Activated B cell treated with CpG ODN at 0.5 μM for 24 hours (primary cell): ENCODE results near the gene IYD. TPM values are rescaled to one million over a fixed set of nuclear protein-coding genes. Genes with fewer than 3 reads are reported as not detected.

Source experiments
- ATAC-seq: fragments of 200-7000 bp; cut with Tn5 transposase; one replicate; pipeline ENCODE4 v1.10.0; 2021; ENCODE audit warnings: low read depth, mild to moderate bottlenecking, moderate library complexity
- CTCF ChIA-PET: fragments of 350-600 bp; sonication (Branson Sonifier 250); formaldehyde crosslinking; loops from one replicate; lab custom pipeline; 2021; ENCODE audit warnings: antibody characterized with exemption; lab: Charles Lee
- POLR2A ChIA-PET: fragments of 350-600 bp; sonication (Branson Sonifier 250); formaldehyde crosslinking; loops from one replicate; lab custom pipeline; 2021; ENCODE audit warnings: antibody characterized with exemption; lab: Charles Lee
- DNase-seq: peaks from one replicate; pipeline ENCODE4 v3.0.0; 2022
- H3K27ac Mint-ChIP-seq: one replicate; pipeline ENCODE4 v1.8.0; 2020; ENCODE audit warnings: mixed read lengths
- H3K27me3 Mint-ChIP-seq: one replicate; pipeline ENCODE4 v1.8.0; 2021; ENCODE audit warnings: mixed read lengths
- H3K36me3 Mint-ChIP-seq: one replicate; pipeline ENCODE4 v1.8.0; 2021; ENCODE audit warnings: low read depth, mixed read lengths
- H3K4me1 Mint-ChIP-seq: one replicate; pipeline ENCODE4 v1.8.0; 2021; ENCODE audit warnings: mixed read lengths
- H3K4me3 Mint-ChIP-seq: one replicate; pipeline ENCODE4 v1.8.0; 2020; ENCODE audit warnings: mild to moderate bottlenecking, mixed read lengths
- H3K9me3 Mint-ChIP-seq: one replicate; pipeline ENCODE4 v1.8.0; 2020; ENCODE audit warnings: mixed read lengths
- intact Hi-C: fragments of 100-400 bp; cut with micrococcal nuclease; formaldehyde crosslinking; loops from one replicate; pipeline ENCODE4 v1.15.1; 2024
- total RNA-seq: library from RNA; stranded (reverse); gene quantifications from 2 replicates; pipeline ENCODE4 v1.2.3, GENCODE V29; 2022
- TF ChIP-seq, protein P1 (sequence below): fragments of 200-600 bp; IDR thresholded peaks from one replicate; pipeline ENCODE4 v1.8.0; 2022; ENCODE audit warnings: antibody characterized with exemption, mild to moderate bottlenecking

Gene IYD
- total RNA-seq, 1 donor from 2014 or later = not detected

DNA sequence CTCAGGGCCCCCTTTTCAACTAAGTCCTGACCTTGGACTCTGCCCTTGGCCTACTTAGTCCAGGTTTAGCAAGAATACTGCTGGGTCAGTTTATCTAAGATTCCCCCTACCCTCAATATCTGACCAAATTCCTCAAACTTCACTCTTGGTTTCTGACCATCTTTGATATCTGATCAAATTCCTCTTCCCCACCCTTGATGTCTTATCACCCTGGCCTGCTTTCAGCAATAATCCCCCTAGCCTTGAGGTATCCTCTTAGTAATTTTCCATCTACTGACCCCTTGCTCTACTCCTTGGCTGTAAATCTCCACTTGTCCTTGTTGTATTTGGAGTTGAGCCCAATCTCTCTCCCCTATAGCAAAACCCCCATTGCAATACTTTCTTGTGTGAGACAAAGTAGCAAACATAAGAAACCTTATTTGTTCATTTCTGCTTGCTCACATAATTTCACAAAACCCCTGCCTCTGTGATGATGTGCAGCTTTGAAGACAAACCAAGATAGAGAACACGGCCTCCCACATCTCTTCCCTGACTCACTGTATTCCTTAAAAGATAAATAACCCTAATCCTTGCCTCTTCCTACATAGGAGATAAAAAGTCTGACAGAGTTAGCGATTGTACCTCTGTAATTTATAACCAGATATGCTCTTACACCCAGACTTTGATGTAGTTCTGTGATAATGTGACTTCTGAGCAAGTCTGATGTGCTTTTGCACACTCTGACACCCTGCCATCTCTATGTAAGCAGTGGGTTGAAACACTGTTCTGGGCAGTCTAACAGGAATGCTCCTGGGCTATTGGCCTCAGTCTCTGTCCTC, 13.8 kb upstream of the IYD start:
- Mint-ChIP-seq H3K4me3 (no peak overlapping the region), H3K27ac (no peak overlapping the region), H3K36me3 (no peaks in the 10 kb centered on the region), H3K9me3 (no peaks in the 10 kb centered on the region), H3K4me1 (no peaks in the 10 kb centered on the region), H3K27me3 (peaks cover 2% of the 10 kb centered on the region)
- no peak for ATAC-seq
- TF ChIP-seq, protein P1, sequence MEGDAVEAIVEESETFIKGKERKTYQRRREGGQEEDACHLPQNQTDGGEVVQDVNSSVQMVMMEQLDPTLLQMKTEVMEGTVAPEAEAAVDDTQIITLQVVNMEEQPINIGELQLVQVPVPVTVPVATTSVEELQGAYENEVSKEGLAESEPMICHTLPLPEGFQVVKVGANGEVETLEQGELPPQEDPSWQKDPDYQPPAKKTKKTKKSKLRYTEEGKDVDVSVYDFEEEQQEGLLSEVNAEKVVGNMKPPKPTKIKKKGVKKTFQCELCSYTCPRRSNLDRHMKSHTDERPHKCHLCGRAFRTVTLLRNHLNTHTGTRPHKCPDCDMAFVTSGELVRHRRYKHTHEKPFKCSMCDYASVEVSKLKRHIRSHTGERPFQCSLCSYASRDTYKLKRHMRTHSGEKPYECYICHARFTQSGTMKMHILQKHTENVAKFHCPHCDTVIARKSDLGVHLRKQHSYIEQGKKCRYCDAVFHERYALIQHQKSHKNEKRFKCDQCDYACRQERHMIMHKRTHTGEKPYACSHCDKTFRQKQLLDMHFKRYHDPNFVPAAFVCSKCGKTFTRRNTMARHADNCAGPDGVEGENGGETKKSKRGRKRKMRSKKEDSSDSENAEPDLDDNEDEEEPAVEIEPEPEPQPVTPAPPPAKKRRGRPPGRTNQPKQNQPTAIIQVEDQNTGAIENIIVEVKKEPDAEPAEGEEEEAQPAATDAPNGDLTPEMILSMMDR = no peak
- ChIA-PET CTCF (no interaction called here), POLR2A (no interaction called here)
- intact Hi-C loops = no loop called here
- no peak for DNase-seq

- TF ChIP-seq, protein P1 = no peak
- intact Hi-C loops = no loop called here
- POLR2A ChIA-PET = no interaction called here
- no peak for DNase-seq
- Mint-ChIP-seq H3K4me1 (no peaks in the 10 kb centered on the region), H3K36me3 (no peaks in the 10 kb centered on the region), H3K27me3 (peaks cover 7% of the 10 kb centered on the region), H3K4me3 (no peak overlapping the region), H3K9me3 (no peaks in the 10 kb centered on the region), H3K27ac (no peak overlapping the region)
- CTCF ChIA-PET = no interaction called here
- ATAC-seq = no peak
Observed at GRCh38 chr6:150355932-150356331, 12.9 kb upstream of the IYD start.

DNA sequence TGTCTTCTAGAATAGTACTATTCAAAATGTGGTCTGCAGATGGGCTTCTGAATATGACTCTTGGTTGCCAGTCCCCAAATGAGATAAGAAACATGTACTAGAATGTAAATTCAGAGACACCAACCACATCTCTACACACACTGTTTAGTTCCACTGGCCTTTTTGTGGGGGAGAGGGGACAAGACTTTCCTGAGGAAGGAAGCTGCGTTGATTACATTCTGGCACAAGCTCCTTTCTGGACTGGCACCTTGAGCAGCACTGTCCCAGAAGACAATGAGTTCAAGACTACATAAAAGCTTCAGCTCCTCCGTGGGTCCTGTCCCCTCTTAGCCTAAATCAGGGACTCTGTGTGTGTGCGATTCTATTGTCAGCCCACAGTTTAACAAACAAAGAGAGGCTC, 6.9 kb upstream of the IYD start:
- H3K27ac Mint-ChIP-seq = no peak overlapping the region
- H3K36me3 Mint-ChIP-seq = no peaks in the 10 kb centered on the region
- H3K27me3 Mint-ChIP-seq = peaks cover 12% of the 10 kb centered on the region
- no peaks in the 10 kb centered on the region for H3K4me1 Mint-ChIP-seq
- H3K4me3 Mint-ChIP-seq = no peak overlapping the region
- TF ChIP-seq, protein P1 = no peak
- ChIA-PET POLR2A (no interaction called here), CTCF (no interaction called here)
- no peaks in the 10 kb centered on the region for H3K9me3 Mint-ChIP-seq
- DNase-seq = no peak
- no peak for ATAC-seq
- intact Hi-C loops = no loop called here

DNA sequence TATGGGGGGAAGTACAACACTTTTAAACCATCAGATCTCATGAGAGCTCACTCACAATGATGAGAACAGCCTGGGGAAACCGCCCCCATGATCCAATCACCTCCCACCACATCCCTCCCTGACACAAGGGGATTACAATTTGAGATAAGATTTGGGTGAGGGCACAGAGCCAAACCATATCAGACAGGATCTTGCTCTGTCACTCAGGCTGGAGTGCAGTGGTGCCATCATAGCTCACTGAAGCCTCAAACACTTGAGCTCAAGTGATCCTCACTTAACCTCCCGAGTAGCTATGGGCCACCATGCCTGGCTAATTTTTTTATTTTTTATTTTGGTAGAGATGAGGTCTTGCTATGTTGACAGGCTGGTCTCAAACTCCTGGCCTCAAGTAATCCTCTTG, 5.1 kb upstream of the IYD start:
- POLR2A ChIA-PET = no interaction called here
- CTCF ChIA-PET = interaction anchor here (0.8 kb wide), 1 partner anchor 293 kb away, joined by 3 read pairs; no protein-coding TSS in a partner anchor
- no peaks in the 10 kb centered on the region for H3K4me1 Mint-ChIP-seq

DNA sequence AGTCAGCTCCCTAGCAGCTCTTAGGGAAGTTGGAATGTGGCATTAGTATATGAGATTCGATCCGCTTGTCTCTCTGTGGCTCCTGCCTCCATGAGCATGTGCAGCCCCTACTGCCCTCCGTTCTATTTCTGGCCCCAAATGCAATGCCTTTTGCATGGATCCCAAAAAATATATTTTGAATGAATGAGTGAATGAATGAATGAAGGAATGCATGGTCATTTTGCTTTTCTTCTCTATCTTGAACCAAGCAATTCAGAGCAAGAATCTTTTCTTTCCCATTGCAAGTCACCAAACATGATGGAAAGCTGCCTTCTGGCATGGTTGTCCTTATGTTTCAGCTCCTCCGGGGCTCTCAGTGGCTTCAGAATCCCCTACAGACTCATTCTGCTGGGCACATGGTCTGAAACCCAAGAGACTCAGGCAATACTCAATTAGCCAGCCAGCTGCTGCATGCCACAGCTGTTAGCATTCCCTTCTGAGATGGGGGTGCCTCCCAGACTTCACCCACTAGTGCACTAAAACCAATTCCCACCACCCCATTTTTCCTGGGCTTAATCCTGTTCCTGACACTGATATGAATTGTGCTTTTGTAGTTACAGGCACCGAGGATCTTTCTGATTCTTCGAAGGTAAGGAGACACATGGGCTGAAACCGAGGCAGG, 2.6 kb upstream of the IYD start:
- CTCF ChIA-PET = interaction anchor here (1.6 kb wide), 1 partner anchor 27 kb away, joined by 3 read pairs; no protein-coding TSS in a partner anchor
- POLR2A ChIA-PET = no interaction called here
- Mint-ChIP-seq H3K4me1 (no peaks in the 10 kb centered on the region), H3K36me3 (no peaks in the 10 kb centered on the region), H3K27ac (no peak overlapping the region), H3K9me3 (no peaks in the 10 kb centered on the region), H3K4me3 (no peak overlapping the region), H3K27me3 (peaks cover 3% of the 10 kb centered on the region)
- intact Hi-C loops = no loop called here
- ATAC-seq = no peak
- TF ChIP-seq, protein P1 = no peak
- no peak for DNase-seq

More for the DNA sequence above, 5.1 kb upstream of the IYD start:
- intact Hi-C loops = no loop called here
- TF ChIP-seq, protein P1 = no peak
- Mint-ChIP-seq H3K27me3 (peaks cover 10% of the 10 kb centered on the region), H3K9me3 (no peaks in the 10 kb centered on the region), H3K36me3 (no peaks in the 10 kb centered on the region), H3K27ac (no peak overlapping the region), H3K4me3 (no peak overlapping the region)
- DNase-seq = no peak
- ATAC-seq = no peak
